ENCODE data around the gene SMU1.

DNA sequence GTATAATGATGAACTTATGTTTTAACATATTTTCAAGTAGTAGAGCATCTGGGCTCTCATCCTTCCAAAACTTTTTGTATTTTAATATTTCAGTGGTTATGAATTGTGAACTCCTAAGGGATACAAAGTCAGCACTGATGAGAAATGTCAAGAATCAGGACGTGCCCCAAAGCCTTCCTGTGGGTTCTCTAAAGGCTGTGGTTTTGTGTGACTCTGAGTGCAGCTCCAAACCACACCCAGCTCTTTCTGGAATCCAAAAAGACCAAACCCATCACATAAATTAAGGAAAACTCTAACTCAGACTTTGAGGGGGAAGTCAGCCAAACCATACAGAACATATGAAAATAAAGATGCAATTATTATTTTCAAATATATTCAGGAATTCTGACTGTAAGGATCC is 40.8 kb upstream of the SMU1 start:
- TF ChIP-seq POLR2AphosphoS5 (IDR thresholded peaks at IDR 0.05; ENCODE audit: low read depth, low read length), result no peak
- TF ChIP-seq REST (IDR thresholded peaks at IDR 0.05; ENCODE audit: insufficient read depth in 1 of 2, low read depth in 2 of 2, low read length in 2 of 2), result no peak

Measured in PFSK-1 (cell line).